Coronary artery (tissue), 2 donors: ENCODE results near the gene SLC4A3.
A peak's percentile ranks its signal among the peaks of the same experiment; 100 is the strongest.

Source experiments
- DNase-seq: peaks from one replicate; pipeline ENCODE4 v3.0.0-alpha.2; 2017; ENCODE audit warnings: low spot score
- H3K27ac ChIP-seq, 2 donors: fragments of 200-600 bp; sonication (generic); one replicate each; pipeline ENCODE4 v1.5.1; 2016 to 2019
- H3K4me3 ChIP-seq: fragments of 200-600 bp; sonication (generic); 2 replicates; pipeline ENCODE4 v1.5.1; 2016; ENCODE audit warnings: mild to moderate bottlenecking, moderate library complexity
- TF ChIP-seq, protein P1 (sequence below): fragments of 200-600 bp; sonication (generic); IDR thresholded peaks from one replicate; pipeline ENCODE4 v1.5.1; 2019; ENCODE audit warnings: antibody characterized with exemption

The SLC4A3 gene

DNA sequence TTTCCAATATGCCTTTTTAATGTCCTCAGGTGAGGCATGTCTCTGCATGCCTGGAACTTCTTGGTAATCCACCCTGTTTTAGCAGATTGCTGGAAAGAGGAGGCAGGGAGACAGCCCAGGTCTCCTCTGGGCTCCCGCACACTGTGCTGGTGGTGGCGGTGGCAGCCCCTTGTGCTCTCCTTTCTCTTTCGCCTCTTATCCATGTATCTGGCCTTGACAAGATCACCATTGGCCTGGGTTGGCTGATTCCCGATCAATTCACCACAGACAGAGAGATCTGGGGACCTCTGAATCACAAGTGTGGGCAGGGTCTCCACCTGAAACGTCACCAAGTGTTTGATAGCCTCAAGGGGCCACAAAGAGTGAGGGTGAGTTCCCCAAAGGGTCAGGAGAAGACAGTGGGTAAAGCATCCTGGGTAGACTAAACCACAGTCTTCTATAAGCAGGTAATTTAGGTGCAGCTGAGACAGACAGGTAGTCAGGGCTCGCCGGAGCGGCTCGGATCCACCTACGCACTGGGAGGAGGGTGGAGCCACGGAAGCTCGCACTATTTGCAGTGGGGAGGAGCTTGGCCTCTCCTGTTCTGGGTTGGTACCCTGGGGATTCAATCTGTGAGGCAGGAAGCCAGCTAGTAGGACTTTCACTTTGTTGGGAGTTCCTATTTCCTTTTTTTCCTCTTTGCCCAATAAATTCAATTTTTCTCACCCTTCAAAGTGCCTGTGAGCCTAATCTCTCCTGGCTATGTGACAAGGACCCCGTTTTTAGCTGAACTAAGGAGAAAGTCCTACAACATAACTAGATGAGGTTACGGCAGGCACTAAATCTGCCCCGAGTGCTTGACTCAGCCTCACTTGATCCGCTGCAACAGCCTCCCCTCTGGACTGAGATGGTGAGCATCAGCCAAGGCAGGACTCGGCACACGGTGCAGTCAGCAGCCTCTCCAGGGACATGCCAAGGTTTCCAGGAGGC lies 57.6 kb downstream of the SLC4A3 start:
- DNase-seq = peak; percentile 86
- TF ChIP-seq, protein P1, sequence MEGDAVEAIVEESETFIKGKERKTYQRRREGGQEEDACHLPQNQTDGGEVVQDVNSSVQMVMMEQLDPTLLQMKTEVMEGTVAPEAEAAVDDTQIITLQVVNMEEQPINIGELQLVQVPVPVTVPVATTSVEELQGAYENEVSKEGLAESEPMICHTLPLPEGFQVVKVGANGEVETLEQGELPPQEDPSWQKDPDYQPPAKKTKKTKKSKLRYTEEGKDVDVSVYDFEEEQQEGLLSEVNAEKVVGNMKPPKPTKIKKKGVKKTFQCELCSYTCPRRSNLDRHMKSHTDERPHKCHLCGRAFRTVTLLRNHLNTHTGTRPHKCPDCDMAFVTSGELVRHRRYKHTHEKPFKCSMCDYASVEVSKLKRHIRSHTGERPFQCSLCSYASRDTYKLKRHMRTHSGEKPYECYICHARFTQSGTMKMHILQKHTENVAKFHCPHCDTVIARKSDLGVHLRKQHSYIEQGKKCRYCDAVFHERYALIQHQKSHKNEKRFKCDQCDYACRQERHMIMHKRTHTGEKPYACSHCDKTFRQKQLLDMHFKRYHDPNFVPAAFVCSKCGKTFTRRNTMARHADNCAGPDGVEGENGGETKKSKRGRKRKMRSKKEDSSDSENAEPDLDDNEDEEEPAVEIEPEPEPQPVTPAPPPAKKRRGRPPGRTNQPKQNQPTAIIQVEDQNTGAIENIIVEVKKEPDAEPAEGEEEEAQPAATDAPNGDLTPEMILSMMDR = no peak
- Histone ChIP-seq H3K4me3 (peak overlapping the region; percentile 68), H3K27ac (peak overlapping the region; percentile 85 to 87)

DNA sequence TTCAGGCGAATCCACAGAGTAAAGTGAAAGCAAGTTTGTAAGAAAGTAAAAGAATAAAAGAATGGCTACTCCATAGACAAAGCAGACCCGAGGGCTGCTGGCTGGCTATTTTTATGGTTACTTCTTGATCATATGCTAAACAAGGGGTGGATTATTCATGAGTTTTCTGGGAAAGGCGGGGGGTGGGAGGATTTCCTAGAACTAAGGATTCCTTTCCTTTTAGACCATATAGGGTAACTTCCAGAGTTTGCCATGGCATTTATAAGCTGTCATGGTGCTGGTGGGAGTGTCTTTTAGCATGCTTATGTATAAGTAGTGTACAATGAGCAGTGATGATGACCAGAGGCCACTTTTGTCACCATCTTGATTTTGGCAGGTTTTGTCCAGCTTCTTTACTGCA lies 59.8 kb downstream of the SLC4A3 start:
- Histone ChIP-seq H3K4me3 (no peak overlapping the region), H3K27ac (peak overlapping the region; percentile 24 to 87)
- TF ChIP-seq, protein P1 = no peak
- DNase-seq = no peak

DNA sequence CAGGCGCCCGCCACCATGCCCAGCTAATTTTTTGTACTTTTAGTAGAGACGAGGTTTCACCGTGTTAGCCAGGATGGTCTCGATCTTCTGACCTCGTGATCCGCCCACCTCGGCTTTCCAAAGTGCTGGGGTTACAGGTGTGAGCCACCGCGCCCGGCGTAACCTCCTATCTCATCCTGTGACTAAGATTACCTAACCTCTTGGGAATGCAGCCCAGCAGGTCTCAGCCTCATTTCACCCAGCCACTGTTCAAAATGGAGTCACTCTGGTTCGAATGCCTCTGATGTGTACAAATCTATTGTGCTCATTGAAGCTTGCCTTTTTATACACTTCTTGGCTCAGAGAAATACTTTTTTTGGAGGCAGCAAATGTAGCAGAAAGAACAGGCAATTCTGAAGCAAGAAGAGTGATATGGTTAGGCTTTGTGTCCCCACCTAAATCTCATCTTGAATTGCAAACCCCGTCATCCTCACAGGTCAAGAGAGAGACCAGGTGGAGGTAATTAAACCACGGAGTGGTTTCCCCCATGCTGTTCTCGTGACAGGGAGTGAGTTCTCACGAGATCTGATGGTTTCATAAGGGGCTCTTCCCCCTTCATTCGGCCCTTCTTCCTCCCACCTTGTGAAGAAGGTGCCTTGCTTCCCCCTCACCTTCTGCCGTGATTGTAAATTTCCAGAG lies 60.6 kb downstream of the SLC4A3 start:
- TF ChIP-seq, protein P1 = no peak
- no peak for DNase-seq

DNA sequence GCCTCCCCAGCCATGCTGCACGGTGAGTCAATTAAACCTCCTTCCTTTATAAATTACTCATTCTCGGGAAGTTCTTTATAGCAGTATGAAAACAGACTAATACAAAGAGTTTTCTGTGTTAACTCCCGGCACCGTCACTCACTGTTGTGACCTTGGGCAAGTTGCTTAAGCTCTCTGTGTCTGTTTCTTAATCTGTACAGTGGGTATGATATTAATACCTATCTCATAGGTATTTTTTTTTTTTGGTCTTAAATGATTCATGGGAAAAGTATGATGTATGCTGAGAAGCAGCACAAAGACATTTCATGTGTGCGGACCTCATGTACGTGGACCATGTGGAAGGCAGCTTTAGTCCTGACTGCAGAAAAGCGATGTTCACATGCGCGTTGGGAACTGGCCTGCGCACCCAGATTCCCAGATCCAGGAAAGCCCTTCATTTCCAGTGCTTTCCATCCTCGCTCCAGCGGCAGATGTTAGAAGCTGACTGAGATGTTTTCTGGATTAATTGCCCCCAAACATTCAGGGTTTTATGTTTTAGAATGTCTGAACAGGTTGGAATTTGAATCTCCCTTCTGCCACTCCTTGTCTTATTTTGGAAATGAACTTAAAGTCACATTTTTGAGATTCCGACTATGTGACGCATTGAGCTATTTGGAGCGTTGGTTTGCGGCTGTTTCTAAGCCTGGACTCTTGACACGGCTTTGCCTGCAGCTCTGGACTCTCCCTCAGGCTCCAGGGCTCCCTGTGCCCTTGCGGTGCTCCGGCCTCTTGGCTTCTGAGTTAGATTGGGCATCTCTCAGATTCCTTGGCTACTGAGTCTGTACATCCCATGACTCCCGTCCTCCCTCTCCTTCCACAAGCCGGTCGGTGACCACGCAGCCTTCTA lies 61.4 kb downstream of the SLC4A3 start:
- Histone ChIP-seq H3K27ac (peak overlapping the region; percentile 62 to 86), H3K4me3 (peak overlapping the region; percentile 20)
- TF ChIP-seq, protein P1 = no peak
- DNase-seq = peak; percentile 84

More for the DNA sequence above, 60.6 kb downstream of the SLC4A3 start:
- Histone ChIP-seq H3K4me3 (no peak overlapping the region), H3K27ac (peak overlapping the region; percentile 62 to 86)

DNA sequence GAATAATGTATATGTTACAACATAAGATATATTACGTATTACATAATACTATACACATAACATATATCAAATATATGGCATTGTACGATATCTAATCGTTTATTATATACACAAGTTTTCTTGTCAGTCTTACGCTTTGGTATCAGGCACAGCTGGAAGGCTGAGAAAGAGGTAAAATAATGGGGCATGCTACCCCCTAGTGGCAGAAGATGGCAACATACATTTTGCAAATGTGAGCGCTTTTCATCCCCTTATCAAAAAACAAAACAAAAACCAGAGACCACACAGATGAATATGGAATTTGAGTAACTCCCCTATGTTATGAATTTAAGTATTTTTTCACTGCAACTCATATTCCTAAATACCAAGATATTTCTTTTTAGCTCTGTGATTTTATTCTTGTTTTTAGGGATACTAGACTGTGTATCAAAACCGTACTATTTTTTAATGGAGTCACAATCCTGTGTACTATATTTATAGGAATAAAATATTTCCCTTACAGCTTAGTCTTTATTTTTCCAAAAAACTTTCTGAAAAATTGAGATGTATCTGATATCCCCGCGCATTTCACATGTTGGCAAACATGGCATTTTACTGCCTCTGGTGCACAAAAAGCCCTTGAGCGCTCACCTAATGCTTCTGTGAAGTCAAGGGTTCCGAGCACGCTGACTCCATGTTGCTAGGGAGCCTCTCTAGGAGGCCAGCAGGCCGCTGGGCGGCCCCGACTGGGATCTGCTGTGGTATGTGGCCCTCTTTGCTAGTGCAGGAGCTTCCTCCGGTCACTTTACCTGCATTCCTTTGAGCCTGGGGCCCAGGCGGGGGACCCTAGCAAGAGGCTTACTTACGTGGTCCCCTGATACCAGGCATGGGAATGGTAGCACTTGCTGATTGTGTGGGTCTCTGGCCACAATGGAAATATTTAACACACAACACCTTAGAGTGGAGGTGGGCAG lies 62.5 kb downstream of the SLC4A3 start:
- DNase-seq = no peak
- Histone ChIP-seq H3K27ac (peak overlapping the region; percentile 62 to 86), H3K4me3 (no peak overlapping the region)
- TF ChIP-seq, protein P1 = peak; percentile 54

DNA sequence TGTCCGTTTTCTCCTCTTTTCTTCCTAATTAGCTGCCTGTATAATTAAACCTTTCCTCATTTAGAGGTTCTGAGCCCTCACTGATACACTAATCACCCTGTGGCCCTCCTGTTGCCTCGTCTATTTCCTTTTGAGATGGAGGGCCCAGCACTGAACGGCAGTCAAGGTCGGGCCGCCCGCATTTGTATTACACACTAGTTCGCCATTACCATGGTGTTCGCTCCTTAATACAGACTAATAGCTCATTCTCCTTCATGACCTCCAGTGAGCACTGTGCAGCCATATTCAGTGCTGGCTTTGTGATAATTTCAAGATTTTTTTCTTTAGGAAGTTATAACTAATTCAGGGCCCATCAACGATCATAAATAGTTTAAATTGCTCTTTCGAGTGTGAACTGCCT lies 64.1 kb downstream of the SLC4A3 start:
- no peak for DNase-seq
- TF ChIP-seq, protein P1 = no peak
- Histone ChIP-seq H3K4me3 (no peak overlapping the region), H3K27ac (no peak overlapping the region)
